HFFc6 (cell line): Measurements from ENCODE around the gene HNRNPL. TPM values are rescaled to one million over a fixed set of nuclear protein-coding genes. Genes with fewer than 3 reads are reported as not detected.
"Not testable (repeated sequence)": the region's sequence is repeated elsewhere in the genome, so short reads cannot be mapped to it uniquely, and the experiment has no call there.

Experiments
- DNase-seq: peaks from one replicate; pipeline ENCODE4 v3.0.0-alpha.2; 2018
- H3K27ac Mint-ChIP-seq: 2 replicates; pipeline ENCODE4 v1.8.0; 2020; ENCODE audit warnings: mild to moderate bottlenecking, mixed read lengths
- H3K27me3 Mint-ChIP-seq: 2 replicates; pipeline ENCODE4 v1.8.0; 2021; ENCODE audit warnings: mild to moderate bottlenecking, moderate library complexity, mixed read lengths; ENCODE audit not compliant: insufficient read depth
- H3K36me3 Mint-ChIP-seq: 2 replicates; pipeline ENCODE4 v1.8.0; 2021; ENCODE audit warnings: low read depth, mixed read lengths
- H3K4me1 Mint-ChIP-seq: 2 replicates; pipeline ENCODE4 v1.8.0; 2020; ENCODE audit warnings: low read depth, mixed read lengths
- H3K4me3 Mint-ChIP-seq: 2 replicates; pipeline ENCODE4 v1.8.0; 2020; ENCODE audit warnings: mild to moderate bottlenecking, moderate library complexity, mixed read lengths
- H3K9me3 Mint-ChIP-seq: 2 replicates; pipeline ENCODE4 v1.8.0; 2020; ENCODE audit warnings: mild to moderate bottlenecking, mixed read lengths
- total RNA-seq, 6 experiments: library from RNA; stranded (reverse); fragmentation: NEBNext Ultra II Directional; extraction: Animal tissue kit (Norgen Biotek cat#: 25700); gene quantifications; 2 replicates in 1 of 6; 3 replicates in 5 of 6; pipeline ENCODE4 v1.2.3, GENCODE V29; 2021
- TF ChIP-seq, protein P1 (sequence below): fragments of 200-600 bp; sonication (generic); IDR thresholded peaks from 2 replicates; pipeline ENCODE4 v1.5.0; 2021; ENCODE audit warnings: antibody characterized with exemption, mild to moderate bottlenecking

The HNRNPL gene
- total RNA-seq, 6 experiments from 2014 or later, result 337 to 467 (median 441) TPM

DNA sequence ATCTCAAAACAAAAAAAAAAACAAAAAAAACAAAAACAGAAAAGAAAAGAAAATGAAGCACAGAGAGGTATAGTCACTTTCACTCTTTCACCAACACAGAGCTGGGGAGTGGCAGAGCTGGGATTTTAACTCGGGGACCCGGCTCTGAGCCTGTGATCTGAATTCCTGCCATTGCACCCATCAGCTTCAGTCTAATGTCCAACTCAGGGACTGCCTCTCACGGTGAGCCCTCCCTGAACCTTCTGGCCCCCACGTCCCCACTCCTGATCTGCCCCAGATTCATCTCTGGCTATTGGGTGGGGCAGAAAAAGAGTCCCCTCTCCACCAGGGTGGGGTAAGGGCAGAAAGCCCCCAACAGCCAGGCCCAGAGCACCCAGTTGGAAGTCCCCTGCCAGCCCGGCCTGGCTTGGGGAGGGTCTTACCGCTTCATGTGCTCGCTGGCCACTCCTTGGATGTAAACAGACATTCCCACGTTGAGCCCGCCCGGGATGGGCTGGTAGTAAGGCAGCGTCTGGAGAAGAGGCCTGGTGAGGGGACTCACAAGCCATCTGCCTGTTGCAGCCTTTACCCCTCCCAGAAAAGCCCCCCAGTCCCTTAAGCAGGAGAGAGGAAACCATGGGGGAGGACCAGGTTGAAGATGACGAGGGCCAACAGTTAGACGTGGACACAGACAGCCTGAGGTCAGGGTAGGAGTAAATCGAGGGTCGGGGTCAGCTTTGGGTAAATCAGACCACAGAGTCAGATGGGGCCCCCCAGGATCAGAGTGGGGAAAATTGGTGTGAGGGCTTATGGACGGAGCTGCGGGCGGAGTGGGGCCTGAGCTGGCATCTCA lies 37.6 kb downstream of the HNRNPL start:
- H3K4me1 Mint-ChIP-seq, result no peaks in the 10 kb centered on the region
- no peak for DNase-seq
- H3K4me3 Mint-ChIP-seq, result no peak overlapping the region
- H3K27ac Mint-ChIP-seq, result no peak overlapping the region
- TF ChIP-seq, protein P1, sequence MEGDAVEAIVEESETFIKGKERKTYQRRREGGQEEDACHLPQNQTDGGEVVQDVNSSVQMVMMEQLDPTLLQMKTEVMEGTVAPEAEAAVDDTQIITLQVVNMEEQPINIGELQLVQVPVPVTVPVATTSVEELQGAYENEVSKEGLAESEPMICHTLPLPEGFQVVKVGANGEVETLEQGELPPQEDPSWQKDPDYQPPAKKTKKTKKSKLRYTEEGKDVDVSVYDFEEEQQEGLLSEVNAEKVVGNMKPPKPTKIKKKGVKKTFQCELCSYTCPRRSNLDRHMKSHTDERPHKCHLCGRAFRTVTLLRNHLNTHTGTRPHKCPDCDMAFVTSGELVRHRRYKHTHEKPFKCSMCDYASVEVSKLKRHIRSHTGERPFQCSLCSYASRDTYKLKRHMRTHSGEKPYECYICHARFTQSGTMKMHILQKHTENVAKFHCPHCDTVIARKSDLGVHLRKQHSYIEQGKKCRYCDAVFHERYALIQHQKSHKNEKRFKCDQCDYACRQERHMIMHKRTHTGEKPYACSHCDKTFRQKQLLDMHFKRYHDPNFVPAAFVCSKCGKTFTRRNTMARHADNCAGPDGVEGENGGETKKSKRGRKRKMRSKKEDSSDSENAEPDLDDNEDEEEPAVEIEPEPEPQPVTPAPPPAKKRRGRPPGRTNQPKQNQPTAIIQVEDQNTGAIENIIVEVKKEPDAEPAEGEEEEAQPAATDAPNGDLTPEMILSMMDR, result no peak
- no peaks in the 10 kb centered on the region for H3K36me3 Mint-ChIP-seq
- no peaks in the 10 kb centered on the region for H3K9me3 Mint-ChIP-seq
- H3K27me3 Mint-ChIP-seq, result peaks cover 1% of the 10 kb centered on the region

DNA sequence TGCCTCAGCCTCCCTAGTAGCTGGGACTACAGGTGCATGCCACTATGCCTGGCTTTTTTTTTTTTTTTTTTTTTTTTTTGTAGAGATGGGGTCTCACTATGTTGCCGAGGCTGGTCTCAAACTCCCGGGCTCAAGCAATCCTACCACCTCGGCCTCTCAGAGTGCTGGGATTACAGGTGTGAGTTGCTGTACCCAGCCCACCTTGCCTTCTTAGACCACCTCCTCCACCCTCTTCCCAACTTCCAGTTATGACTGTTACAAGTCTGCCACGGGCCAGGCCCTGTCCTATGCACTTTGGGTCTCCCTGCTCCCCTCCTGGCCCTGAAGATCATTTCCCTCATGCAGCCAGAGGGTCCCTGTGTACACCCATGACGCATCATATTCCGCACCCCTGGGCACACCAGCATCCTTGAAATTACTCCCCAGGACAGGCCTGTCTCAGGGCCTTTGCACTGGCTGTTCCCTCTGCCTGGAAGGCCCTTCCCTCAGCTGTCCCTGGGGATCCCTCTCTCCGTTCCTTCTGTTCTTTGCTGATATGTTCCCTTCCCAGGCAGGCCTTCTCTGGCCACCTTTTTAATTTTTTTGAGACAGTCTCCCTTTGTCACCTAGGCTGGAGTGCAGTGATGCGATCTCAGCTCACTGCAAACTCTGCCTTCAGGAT lies 40.1 kb downstream of the HNRNPL start:
- TF ChIP-seq, protein P1, result no peak
- H3K36me3 Mint-ChIP-seq, result no peaks in the 10 kb centered on the region

DNA sequence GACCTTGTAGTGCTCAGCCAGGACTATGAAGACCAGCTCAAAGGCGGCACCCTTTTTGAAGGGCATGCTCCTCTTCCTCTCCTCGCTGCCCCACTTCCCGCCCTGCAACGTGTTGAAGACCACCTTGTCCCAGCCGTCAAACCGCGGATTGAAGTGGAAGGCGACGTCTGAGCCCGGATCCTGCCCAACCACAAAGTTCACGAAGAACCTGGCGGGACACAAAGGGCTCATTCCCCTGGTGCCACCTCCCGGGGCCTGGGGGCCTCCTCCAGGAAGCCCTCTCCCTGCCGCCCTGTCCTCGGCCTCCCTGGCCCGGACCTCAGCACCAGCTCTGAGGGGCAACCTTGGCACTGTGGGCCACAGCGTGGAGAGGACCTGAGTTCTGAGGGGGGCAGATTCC lies 41.0 kb downstream of the HNRNPL start:
- H3K9me3 Mint-ChIP-seq, result no peaks in the 10 kb centered on the region
- no peaks in the 10 kb centered on the region; the same call in none of the 2 replicates for H3K27me3 Mint-ChIP-seq
- no peak overlapping the region for H3K27ac Mint-ChIP-seq
- TF ChIP-seq, protein P1, result no peak
- H3K4me3 Mint-ChIP-seq, result no peak overlapping the region
- peaks cover 5% of the 10 kb centered on the region for H3K4me1 Mint-ChIP-seq
- DNase-seq, result no peak
- no peaks in the 10 kb centered on the region for H3K36me3 Mint-ChIP-seq

More for the DNA sequence above, 40.1 kb downstream of the HNRNPL start:
- Mint-ChIP-seq H3K4me1 (peaks cover 5% of the 10 kb centered on the region), H3K9me3 (no peaks in the 10 kb centered on the region), H3K4me3 (no peak overlapping the region), H3K27me3 (no peaks in the 10 kb centered on the region; the same call in none of the 2 replicates), H3K27ac (no peak overlapping the region)
- DNase-seq, result no peak

DNA sequence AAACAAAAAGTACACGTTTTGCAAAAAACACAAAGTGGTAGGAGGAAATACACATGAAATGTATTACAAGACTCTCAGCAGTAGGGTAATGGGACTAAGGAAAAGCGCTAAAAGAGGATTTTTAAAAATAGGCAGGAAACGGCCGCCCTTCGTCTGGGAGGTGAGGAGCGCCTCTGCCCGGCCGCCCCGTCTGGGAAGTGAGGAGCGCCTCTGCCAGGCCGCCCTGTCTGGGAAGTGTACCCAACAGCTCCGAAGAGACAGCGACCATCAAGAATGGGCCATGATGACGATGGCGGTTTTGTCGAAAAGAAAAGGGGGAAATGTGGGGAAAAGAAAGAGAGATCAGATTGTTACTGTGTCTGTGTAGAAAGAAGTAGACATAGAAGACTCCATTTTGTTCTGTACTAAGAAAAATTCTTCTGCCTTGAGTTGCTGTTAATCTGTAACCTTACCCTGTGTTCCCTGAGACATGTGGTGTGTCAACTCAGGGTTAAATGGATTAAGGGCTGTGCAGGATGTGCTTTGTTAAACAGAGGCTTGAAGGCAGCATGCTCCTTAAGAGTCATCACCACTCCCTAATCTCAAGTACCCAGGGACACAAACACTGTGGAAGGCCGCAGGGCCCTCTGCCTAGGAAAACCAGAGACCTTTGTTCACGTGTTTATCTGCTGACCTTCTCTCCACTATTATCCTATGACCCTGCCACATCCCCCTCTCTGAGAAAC lies 42.2 kb downstream of the HNRNPL start:
- not testable (repeated sequence) for H3K9me3 Mint-ChIP-seq, H3K27ac Mint-ChIP-seq, H3K4me3 Mint-ChIP-seq, DNase-seq, H3K27me3 Mint-ChIP-seq, H3K36me3 Mint-ChIP-seq, H3K4me1 Mint-ChIP-seq

DNA sequence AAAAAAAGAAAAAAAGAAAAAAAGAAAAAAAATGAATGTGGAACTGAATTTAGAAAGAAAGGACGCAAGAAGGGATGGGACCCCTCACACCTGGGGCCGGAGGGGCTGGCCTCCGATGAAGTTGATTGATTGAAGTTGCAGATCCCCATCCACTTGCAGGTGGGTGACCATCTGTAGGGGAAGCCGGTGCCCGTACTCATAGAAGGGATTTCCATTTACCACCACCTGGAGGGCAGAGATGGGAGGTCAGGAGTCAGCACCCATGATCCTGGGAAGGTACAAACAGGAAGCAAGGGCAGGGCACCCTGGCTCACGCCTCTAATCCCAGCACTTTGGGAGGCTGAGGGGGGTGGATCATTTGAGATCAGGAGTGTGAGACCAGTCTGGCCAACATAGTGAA lies 43.4 kb downstream of the HNRNPL start:
- peaks cover 5% of the 10 kb centered on the region for H3K4me1 Mint-ChIP-seq
- no peaks in the 10 kb centered on the region; the same call in none of the 2 replicates for H3K27me3 Mint-ChIP-seq
- no peak overlapping the region for H3K4me3 Mint-ChIP-seq
- no peak overlapping the region for H3K27ac Mint-ChIP-seq
- DNase-seq, result no peak
- H3K36me3 Mint-ChIP-seq, result no peaks in the 10 kb centered on the region
- no peaks in the 10 kb centered on the region for H3K9me3 Mint-ChIP-seq
- TF ChIP-seq, protein P1, result no peak
